DOHH2 (cell line): Measurements from ENCODE around the gene NAA11.
"Not testable (repeated sequence)": the region's sequence is repeated elsewhere in the genome, so short reads cannot be mapped to it uniquely, and the experiment has no call there.

Experiments used
- CTCF ChIP-seq: fragments of 200-600 bp; sonication (generic); IDR thresholded peaks from one replicate; pipeline ENCODE4 v1.5.1; 2014; ENCODE audit warnings: antibody characterized with exemption, mild to moderate bottlenecking, low read depth, low read length; ENCODE audit not compliant: poor library complexity, severe bottlenecking
- EZH2phosphoT487 ChIP-seq: fragments of 200-600 bp; sonication (generic); IDR thresholded peaks from 2 replicates; pipeline ENCODE4 v1.6.1; 2017; ENCODE audit warnings: borderline replicate concordance, mild to moderate bottlenecking, antibody characterized with exemption, low read length, moderate library complexity, mixed read lengths

DNA sequence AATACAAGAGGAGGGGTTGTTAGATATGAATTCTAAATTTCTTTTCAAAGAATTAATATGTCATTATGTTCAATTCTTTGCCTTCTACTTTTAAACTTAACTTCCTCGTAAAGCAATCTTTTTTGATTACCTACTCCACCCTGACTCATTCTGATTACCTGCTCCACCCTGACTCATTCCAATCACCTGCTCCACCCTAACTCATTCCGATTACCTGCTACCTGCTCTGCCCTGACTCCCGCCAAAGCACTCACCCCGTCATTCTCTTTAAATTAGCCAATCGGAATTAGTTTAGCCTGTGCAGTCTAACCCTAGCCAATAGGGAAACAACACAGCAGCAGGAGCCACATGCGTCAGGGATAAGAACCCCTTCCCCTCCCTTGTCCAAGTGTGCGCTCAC lies 48.4 kb downstream of the NAA11 start:
- not testable (repeated sequence) for TF ChIP-seq CTCF, EZH2phosphoT487
